GM12878 (cell line): ENCODE data around the gene SYNDIG1. TPM values are rescaled to one million over a fixed set of nuclear protein-coding genes. Genes with fewer than 3 reads are reported as not detected.

Experiments used
- ATAC-seq: fragments of 200-7000 bp; cut with Tn5 transposase; 3 replicates; pipeline ENCODE4 v1.9.1; 2020; ENCODE audit warnings: mild to moderate bottlenecking, moderate library complexity
- BruUV-seq: library from RNA; stranded (reverse); fragments of 400-500 nt; replicated peaks from 2 replicates; lab custom pipeline; 2021; lab: Mats Ljungman, UMichigan
- CTCF ChIA-PET: fragments of 300-600 bp; sonication (Branson Sonifier 250); formaldehyde crosslinking; extraction: SDS; loops from one replicate; lab custom pipeline; 2021; ENCODE audit warnings: inconsistent platforms; lab: Yijun Ruan, JAX
- POLR2A ChIA-PET: fragments of 350-600 bp; formaldehyde crosslinking; extraction: SDS; loops from one replicate; lab custom pipeline; 2021; ENCODE audit warnings: inconsistent platforms; lab: Charles Lee
- RAD21 ChIA-PET: fragments of 300-600 bp; sonication (Branson Sonifier 250); formaldehyde crosslinking; loops from one replicate; lab custom pipeline; 2023; ENCODE audit warnings: antibody characterized with exemption; ENCODE audit not compliant: unreplicated experiment; lab: Charles Lee
- SMC1A ChIA-PET: fragments of 300-600 bp; sonication (Branson Sonifier 250); formaldehyde crosslinking; loops from one replicate; lab custom pipeline; 2023; ENCODE audit not compliant: unreplicated experiment, uncharacterized antibody; lab: Charles Lee
- DNase-seq: peaks from one replicate; pipeline ENCODE4 v3.0.0-alpha.2; 2011; ENCODE audit warnings: low read depth, low spot score
- FAIRE-seq: peaks from 3 replicates; lab custom pipeline; 2011; peaks lifted over from hg19 to GRCh38; lab: Jason Lieb, UNC
- H2AFZ ChIP-seq: 2 replicates; pipeline ENCODE4 v1.6.0; 2011; ENCODE audit warnings: low read depth, low read length, control low read depth; ENCODE audit not compliant: control insufficient read depth
- H3K27ac ChIP-seq: 2 replicates; pipeline ENCODE4 v1.5.1; 2011; ENCODE audit warnings: control low read depth; ENCODE audit not compliant: control insufficient read depth, insufficient read depth
- H3K27me3 ChIP-seq, 2 experiments: replicated peaks in 1 of 2; 2 replicates each; pipeline versions ENCODE4 v1.6.0 to v1.6.1; 2011; ENCODE audit warnings: low read length in 1 of 2; ENCODE audit not compliant: control insufficient read depth in 2 of 2, insufficient read depth in 2 of 2
- H3K36me3 ChIP-seq, 2 experiments: 2 replicates each; pipeline ENCODE4 v1.5.1; 2011; ENCODE audit warnings: low read length in 1 of 2; ENCODE audit not compliant: control insufficient read depth in 2 of 2, insufficient read depth in 2 of 2
- H3K4me1 ChIP-seq: 2 replicates; pipeline ENCODE4 v1.6.1; 2011; ENCODE audit warnings: mild to moderate bottlenecking, low read length, moderate library complexity, mixed read lengths; ENCODE audit not compliant: control insufficient read depth, insufficient read depth
- H3K4me2 ChIP-seq: 2 replicates; pipeline ENCODE4 v1.6.0; 2011; ENCODE audit warnings: control low read depth; ENCODE audit not compliant: control insufficient read depth, insufficient read depth
- H3K4me3 ChIP-seq: fragments of 200-600 bp; sonication (generic); 2 replicates; pipeline ENCODE4 v1.5.1; 2016
- H3K79me2 ChIP-seq: 2 replicates; pipeline ENCODE4 v1.6.0; 2011; ENCODE audit warnings: low read length; ENCODE audit not compliant: control insufficient read depth, insufficient read depth
- H3K9ac ChIP-seq: 2 replicates; pipeline ENCODE4 v1.8.0; 2011; ENCODE audit warnings: low read length, control low read depth, mixed read lengths; ENCODE audit not compliant: control insufficient read depth, insufficient read depth
- H3K9me3 ChIP-seq: replicated peaks from 3 replicates; pipeline ENCODE4 v1.5.1; 2011; ENCODE audit warnings: mild to moderate bottlenecking, low read length; ENCODE audit not compliant: control insufficient read depth, insufficient read depth
- H4K20me1 ChIP-seq: 2 replicates; pipeline ENCODE4 v1.6.0; 2011; ENCODE audit not compliant: control insufficient read depth, insufficient read depth
- FOXK2 ChIP-seq: fragments of 450-650 bp; IDR thresholded peaks from 2 replicates; pipeline ENCODE4 v1.6.1; 2017; ENCODE audit warnings: mild to moderate bottlenecking, moderate library complexity
- HDAC2 ChIP-seq: fragments of 200-600 bp; sonication (generic); IDR thresholded peaks from 2 replicates; pipeline ENCODE4 v1.6.1; 2017
- KDM1A ChIP-seq: fragments of 200-600 bp; sonication (generic); IDR thresholded peaks from 2 replicates; pipeline ENCODE4 v1.6.1; 2016; ENCODE audit warnings: borderline replicate concordance
- NR2C1 ChIP-seq: fragments of 450-650 bp; IDR thresholded peaks from 2 replicates; pipeline ENCODE4 v1.6.1; 2017; ENCODE audit warnings: antibody characterized with exemption, mild to moderate bottlenecking, moderate library complexity
- NRF1 ChIP-seq: conservative IDR thresholded peaks from 2 replicates; pipeline ENCODE4 v1.6.1; 2011; ENCODE audit warnings: mild to moderate bottlenecking, low read depth, low read length, improper control_type of control experiment
- RFX5 ChIP-seq: IDR thresholded peaks from 2 replicates; pipeline ENCODE4 v1.6.1; 2011; ENCODE audit warnings: low read depth, low read length, improper control_type of control experiment
- TCF3 ChIP-seq: IDR thresholded peaks from 2 replicates; pipeline ENCODE4 v1.6.1; 2012; ENCODE audit warnings: low read depth, mild to moderate bottlenecking, low read length, borderline replicate concordance; ENCODE audit not compliant: insufficient read depth
- ZSCAN29 ChIP-seq: fragments of 450-650 bp; IDR thresholded peaks from 2 replicates; pipeline ENCODE4 v1.6.1; 2017; ENCODE audit warnings: mild to moderate bottlenecking, moderate library complexity
- WGBS: methylation state at CpG from one replicate; pipeline ENCODE4 v1.1.6; 2016; ENCODE audit warnings: low lambda C conversion rate; ENCODE audit not compliant: insufficient replicate concordance, insufficient coverage; ENCODE audit errors: missing lambda C conversion rate; 5-methylcytosine and 5-hydroxymethylcytosine counted together
- in situ Hi-C: fragments of 300-500 bp; cut with MboI; formaldehyde crosslinking; loops from 9 replicates; pipeline ENCODE4 v1.14.3; 2018; ENCODE audit warnings: mixed read lengths
- intact Hi-C: fragments of 100-400 bp; cut with micrococcal nuclease; formaldehyde crosslinking; loops from one replicate; pipeline ENCODE4 v1.14.2; 2022; ENCODE audit not compliant: unreplicated experiment
- polyA plus RNA-seq, 11 experiments: library from polyadenylated mRNA; depleted of rRNA in 4 of 11; unstranded in 6 of 11; stranded (reverse) in 5 of 11; fragments of >200 nt; fragmentation: Nextera tagmentation in 4 of 11; fragmentation: Illumina TruSeq in 1 of 11; extraction: Ambion mirVana in 4 of 11; extraction: Trizol in 1 of 11; gene quantifications; 1 replicate in 1 of 11; 2 replicates in 10 of 11; pipeline versions ENCODE4 v1.2.1 to v1.2.3, GENCODE V29; 2011 to 2016; ENCODE audit warnings: inconsistent platforms in 2 of 11, missing spikeins in 2 of 11, low read depth in 1 of 11
- total RNA-seq, 4 experiments: library from RNA; depleted of rRNA in 3 of 4; stranded (reverse); fragments of >200 nt in 3 of 4; fragmentation: Illumina TruSeq in 1 of 4; extraction: Trizol in 1 of 4; gene quantifications; 2 replicates each; pipeline versions ENCODE4 v1.2.1 to v1.2.3, GENCODE V29; 2013 to 2021
- TF ChIP-seq, protein P1 (sequence below): fragments of 450-650 bp; IDR thresholded peaks from 2 replicates; pipeline ENCODE4 v1.6.1; 2018; ENCODE audit warnings: borderline replicate concordance, mild to moderate bottlenecking; ENCODE audit not compliant: partially characterized antibody
- TF ChIP-seq, protein P2 (sequence below): fragments of 450-650 bp; IDR thresholded peaks from 2 replicates; pipeline ENCODE4 v1.6.1; 2017; ENCODE audit warnings: mild to moderate bottlenecking, moderate library complexity
- TF ChIP-seq, protein P3 (sequence below): IDR thresholded peaks from 2 replicates; pipeline ENCODE4 v1.6.1; 2011; ENCODE audit warnings: borderline replicate concordance, low read depth, mild to moderate bottlenecking, moderate library complexity, mixed read lengths, low read length; ENCODE audit not compliant: insufficient read depth; ENCODE audit errors: extremely low read length
- TF ChIP-seq, protein P4 (sequence below): fragments of 450-650 bp; conservative IDR thresholded peaks from 2 replicates; pipeline ENCODE4 v1.6.1; 2017; ENCODE audit warnings: mild to moderate bottlenecking, moderate library complexity

The SYNDIG1 gene
- total and polyA plus RNA-seq, 10 of the 15 experiments (the other 5 are each of a cell fraction or from before 2014, with no cell fraction given), result not detected

DNA sequence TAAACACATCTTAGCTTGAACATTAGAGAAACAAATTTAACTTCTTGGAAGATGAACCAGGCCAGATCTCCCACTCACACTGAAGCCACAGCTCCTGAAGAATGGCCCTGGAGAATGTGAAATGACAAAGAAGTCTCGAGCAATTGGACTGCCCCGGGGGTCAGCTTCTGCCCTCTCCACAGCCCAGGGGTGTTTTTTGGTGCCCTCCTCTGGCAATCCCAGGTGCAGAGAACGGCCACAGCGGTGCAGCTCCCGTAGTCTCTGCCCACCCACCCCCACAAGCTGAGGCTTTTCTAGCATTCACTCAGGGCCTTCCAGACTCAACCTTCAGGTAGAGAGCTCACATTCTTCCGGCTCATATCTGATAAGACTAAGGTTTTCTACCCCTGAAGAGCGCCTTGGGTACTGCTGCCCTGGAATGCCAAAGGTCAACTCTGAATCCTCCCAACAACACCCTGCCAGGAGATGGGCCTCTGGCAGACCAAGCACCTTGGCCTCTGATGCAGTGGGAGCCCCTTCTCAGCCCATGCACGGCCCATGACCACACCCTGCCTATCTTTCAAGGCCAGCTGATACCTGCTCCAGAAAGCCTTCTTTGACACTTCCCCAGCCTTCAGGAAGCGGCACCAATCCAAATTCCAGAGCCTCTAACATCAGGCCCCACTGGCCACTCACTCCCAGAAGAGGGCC lies 208.3 kb downstream of the SYNDIG1 start:
- BruUV-seq, result no TSS peak

More for the DNA sequence above, 208.3 kb downstream of the SYNDIG1 start:
- no peak overlapping the region for H2AFZ ChIP-seq
- ChIA-PET RAD21 (interaction anchor here (0.6 kb wide), 1 partner anchor 76 kb away, joined by 4 read pairs; no protein-coding TSS in a partner anchor), POLR2A (no interaction called here)
- H4K20me1 ChIP-seq, result no peaks in the 10 kb centered on the region
- peaks cover 0 to under 1% of the 10 kb centered on the region in 2 experiments; a peak in 1 of 4 replicates for H3K27me3 ChIP-seq
- no peak overlapping the region for H3K9ac ChIP-seq
- no peaks in the 10 kb centered on the region for H3K9me3 ChIP-seq
- intact Hi-C loops, result no loop called here
- 16% methylated on average over 6 of the region's 9 CpGs for WGBS
- H3K4me2 ChIP-seq, result no peak overlapping the region
- no peak for TF ChIP-seq TCF3
- no peak for TF ChIP-seq HDAC2
- TF ChIP-seq, protein P1, sequence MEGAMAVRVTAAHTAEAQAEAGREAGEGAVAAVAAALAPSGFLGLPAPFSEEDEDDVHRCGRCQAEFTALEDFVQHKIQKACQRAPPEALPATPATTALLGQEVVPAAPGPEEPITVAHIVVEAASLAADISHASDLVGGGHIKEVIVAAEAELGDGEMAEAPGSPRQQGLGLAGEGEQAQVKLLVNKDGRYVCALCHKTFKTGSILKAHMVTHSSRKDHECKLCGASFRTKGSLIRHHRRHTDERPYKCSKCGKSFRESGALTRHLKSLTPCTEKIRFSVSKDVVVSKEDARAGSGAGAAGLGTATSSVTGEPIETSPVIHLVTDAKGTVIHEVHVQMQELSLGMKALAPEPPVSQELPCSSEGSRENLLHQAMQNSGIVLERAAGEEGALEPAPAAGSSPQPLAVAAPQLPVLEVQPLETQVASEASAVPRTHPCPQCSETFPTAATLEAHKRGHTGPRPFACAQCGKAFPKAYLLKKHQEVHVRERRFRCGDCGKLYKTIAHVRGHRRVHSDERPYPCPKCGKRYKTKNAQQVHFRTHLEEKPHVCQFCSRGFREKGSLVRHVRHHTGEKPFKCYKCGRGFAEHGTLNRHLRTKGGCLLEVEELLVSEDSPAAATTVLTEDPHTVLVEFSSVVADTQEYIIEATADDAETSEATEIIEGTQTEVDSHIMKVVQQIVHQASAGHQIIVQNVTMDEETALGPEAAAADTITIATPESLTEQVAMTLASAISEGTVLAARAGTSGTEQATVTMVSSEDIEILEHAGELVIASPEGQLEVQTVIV, result no peak
- TF ChIP-seq KDM1A, result no peak
- TF ChIP-seq RFX5, result no peak
- TF ChIP-seq, protein P2, sequence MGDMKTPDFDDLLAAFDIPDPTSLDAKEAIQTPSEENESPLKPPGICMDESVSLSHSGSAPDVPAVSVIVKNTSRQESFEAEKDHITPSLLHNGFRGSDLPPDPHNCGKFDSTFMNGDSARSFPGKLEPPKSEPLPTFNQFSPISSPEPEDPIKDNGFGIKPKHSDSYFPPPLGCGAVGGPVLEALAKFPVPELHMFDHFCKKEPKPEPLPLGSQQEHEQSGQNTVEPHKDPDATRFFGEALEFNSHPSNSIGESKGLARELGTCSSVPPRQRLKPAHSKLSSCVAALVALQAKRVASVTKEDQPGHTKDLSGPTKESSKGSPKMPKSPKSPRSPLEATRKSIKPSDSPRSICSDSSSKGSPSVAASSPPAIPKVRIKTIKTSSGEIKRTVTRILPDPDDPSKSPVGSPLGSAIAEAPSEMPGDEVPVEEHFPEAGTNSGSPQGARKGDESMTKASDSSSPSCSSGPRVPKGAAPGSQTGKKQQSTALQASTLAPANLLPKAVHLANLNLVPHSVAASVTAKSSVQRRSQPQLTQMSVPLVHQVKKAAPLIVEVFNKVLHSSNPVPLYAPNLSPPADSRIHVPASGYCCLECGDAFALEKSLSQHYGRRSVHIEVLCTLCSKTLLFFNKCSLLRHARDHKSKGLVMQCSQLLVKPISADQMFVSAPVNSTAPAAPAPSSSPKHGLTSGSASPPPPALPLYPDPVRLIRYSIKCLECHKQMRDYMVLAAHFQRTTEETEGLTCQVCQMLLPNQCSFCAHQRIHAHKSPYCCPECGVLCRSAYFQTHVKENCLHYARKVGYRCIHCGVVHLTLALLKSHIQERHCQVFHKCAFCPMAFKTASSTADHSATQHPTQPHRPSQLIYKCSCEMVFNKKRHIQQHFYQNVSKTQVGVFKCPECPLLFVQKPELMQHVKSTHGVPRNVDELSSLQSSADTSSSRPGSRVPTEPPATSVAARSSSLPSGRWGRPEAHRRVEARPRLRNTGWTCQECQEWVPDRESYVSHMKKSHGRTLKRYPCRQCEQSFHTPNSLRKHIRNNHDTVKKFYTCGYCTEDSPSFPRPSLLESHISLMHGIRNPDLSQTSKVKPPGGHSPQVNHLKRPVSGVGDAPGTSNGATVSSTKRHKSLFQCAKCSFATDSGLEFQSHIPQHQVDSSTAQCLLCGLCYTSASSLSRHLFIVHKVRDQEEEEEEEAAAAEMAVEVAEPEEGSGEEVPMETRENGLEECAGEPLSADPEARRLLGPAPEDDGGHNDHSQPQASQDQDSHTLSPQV, result no peak
- TF ChIP-seq, protein P3, sequence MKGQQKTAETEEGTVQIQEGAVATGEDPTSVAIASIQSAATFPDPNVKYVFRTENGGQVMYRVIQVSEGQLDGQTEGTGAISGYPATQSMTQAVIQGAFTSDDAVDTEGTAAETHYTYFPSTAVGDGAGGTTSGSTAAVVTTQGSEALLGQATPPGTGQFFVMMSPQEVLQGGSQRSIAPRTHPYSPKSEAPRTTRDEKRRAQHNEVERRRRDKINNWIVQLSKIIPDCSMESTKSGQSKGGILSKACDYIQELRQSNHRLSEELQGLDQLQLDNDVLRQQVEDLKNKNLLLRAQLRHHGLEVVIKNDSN, result no peak
- TF ChIP-seq NRF1, result no peak
- no peak for TF ChIP-seq NR2C1
- no peak for TF ChIP-seq FOXK2
- TF ChIP-seq, protein P4, sequence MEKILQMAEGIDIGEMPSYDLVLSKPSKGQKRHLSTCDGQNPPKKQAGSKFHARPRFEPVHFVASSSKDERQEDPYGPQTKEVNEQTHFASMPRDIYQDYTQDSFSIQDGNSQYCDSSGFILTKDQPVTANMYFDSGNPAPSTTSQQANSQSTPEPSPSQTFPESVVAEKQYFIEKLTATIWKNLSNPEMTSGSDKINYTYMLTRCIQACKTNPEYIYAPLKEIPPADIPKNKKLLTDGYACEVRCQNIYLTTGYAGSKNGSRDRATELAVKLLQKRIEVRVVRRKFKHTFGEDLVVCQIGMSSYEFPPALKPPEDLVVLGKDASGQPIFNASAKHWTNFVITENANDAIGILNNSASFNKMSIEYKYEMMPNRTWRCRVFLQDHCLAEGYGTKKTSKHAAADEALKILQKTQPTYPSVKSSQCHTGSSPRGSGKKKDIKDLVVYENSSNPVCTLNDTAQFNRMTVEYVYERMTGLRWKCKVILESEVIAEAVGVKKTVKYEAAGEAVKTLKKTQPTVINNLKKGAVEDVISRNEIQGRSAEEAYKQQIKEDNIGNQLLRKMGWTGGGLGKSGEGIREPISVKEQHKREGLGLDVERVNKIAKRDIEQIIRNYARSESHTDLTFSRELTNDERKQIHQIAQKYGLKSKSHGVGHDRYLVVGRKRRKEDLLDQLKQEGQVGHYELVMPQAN, result no peak
- TF ChIP-seq ZSCAN29, result no peak
- TF ChIP-seq, all 136 proteins: peak for 0
- DNase-seq (no peak), ATAC-seq (no peak), FAIRE-seq (no peak)
- H3K4me3 ChIP-seq, result no peak overlapping the region
- no peaks in the 10 kb centered on the region for H3K36me3 ChIP-seq
- H3K79me2 ChIP-seq, result no peaks in the 10 kb centered on the region
- no peak overlapping the region for H3K27ac ChIP-seq
- SMC1A ChIA-PET, result no interaction called here
- H3K4me1 ChIP-seq, result no peaks in the 10 kb centered on the region
- CTCF ChIA-PET, result interaction anchor here (1.4 kb wide), 1 partner anchor 49 kb away, joined by 3 read pairs; no protein-coding TSS in a partner anchor
- in situ Hi-C loops, result no loop called here
